Stimulated activated CD8-positive, alpha-beta memory T cell treated with anti-CD3 and anti-CD28 coated beads, Interleukin-4, amount 100 ng/mL, for 1 hour (primary cell): ENCODE results near the gene CLCN7.

Experiments
- DNase-seq, 2 donors: peaks; one replicate each; pipeline ENCODE4 v3.0.0-alpha.2; 2020; ENCODE audit warnings: low read depth in 2 of 2, low spot score in 1 of 2

Gene CLCN7, protein sequence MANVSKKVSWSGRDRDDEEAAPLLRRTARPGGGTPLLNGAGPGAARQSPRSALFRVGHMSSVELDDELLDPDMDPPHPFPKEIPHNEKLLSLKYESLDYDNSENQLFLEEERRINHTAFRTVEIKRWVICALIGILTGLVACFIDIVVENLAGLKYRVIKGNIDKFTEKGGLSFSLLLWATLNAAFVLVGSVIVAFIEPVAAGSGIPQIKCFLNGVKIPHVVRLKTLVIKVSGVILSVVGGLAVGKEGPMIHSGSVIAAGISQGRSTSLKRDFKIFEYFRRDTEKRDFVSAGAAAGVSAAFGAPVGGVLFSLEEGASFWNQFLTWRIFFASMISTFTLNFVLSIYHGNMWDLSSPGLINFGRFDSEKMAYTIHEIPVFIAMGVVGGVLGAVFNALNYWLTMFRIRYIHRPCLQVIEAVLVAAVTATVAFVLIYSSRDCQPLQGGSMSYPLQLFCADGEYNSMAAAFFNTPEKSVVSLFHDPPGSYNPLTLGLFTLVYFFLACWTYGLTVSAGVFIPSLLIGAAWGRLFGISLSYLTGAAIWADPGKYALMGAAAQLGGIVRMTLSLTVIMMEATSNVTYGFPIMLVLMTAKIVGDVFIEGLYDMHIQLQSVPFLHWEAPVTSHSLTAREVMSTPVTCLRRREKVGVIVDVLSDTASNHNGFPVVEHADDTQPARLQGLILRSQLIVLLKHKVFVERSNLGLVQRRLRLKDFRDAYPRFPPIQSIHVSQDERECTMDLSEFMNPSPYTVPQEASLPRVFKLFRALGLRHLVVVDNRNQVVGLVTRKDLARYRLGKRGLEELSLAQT

DNA sequence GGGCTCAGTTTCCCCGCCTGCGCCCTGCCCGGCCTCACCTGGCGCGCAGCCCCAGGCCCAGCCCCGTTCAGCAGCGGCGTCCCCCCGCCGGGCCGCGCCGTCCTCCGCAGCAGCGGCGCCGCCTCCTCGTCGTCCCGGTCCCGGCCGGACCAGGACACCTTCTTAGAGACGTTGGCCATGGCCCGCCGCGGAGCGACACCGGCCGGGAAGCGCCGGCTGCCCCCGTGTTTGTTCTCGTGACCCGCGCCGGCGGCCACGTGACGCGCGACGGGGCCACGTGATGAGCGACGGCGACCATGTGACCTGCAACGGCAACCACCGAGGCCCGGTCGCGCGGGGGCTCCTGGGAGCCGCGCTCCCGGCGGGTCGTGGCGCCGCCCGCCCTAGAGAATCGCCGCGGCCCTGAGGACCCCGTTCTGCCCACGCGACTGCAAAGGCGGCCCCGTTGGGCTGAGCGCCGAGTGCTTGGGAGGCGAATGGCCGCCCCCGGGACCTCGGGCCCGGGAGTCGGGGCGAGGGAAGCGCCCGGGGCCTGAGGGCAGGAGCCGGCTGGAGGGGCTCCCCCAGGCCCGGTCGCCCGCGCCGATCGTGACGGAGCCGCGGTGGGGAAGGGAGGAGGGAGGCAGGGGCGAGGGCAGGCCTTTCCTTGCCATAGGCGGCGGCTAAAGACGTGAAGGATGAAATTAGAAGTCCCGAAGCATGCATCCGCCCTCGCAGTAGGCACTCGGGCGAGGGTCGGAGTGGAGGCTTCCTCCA, at the start of gene CLCN7:
Gene CLCN7, minus strand, starts transcription at position 233 of the 756 bp plus-strand sequence. Its CDS starts 54 bp downstream, at position 179.
- peak; percentile 68 to 70 for DNase-seq

DNA sequence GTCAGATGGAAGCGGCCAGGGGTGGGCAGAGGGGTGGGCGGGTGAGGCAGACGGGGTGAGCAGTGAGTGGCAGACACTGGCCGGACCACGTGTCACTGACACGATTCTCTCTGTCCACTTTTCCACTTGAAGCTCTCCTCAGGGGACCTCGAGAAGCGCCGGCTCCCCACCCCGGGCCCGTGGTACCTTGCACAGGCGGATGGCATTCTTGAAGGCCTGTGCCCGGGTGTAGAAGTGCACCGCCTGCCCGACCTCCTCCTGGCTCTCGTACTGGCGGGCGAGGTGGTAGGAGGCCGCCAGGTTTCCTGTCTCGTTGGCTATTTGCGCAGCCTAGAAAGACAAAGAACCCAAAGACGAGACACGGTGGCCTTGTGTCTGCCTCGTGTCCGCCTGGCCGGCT, 49.5 kb upstream of the CLCN7 start:
- DNase-seq: no peak

GRCh38 chr16:1523581-1524245, 48.9 kb upstream of the CLCN7 start:
- no peak for DNase-seq

DNA sequence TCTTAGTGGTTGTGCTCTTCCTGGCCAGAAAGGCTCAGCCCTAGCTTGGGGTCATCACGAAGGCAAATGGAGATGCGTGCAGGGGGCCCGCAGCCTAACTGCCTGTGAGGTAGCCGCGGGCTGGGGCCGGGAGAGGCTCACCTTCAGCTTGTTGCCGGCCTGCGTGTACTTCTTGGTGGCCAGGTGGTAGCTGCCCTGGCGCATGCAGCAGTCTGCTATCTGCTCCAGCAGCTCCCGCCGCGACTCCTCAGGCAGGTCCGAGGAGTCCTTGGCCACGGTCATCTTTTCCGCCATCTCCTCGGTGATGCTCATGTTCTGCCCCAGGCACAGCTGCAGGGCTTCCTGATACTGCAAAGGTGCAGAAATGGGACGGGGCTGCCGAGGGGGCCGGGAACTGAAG, 45.6 kb upstream of the CLCN7 start:
- DNase-seq: no peak

DNA sequence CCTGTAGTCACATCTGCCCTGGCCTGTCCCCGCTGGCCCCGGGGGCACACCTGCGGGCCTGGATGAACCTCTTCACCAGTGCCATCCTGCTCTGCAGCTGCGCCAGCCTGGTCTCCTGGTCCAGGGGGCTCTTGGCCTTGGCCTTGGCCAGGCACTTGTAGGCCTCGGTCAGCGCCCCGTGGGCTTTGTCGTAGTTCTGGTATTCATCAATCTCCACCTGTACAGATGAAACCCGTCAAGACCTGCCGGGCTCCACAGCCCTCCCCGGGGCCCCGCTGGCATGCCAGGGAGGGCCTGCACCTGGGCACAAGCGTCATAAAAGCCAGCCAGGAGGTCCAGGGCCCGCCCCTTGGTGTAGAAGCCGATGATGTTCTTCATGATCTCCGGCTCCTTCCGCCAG, 45.0 kb upstream of the CLCN7 start:
- DNase-seq: no peak

DNA sequence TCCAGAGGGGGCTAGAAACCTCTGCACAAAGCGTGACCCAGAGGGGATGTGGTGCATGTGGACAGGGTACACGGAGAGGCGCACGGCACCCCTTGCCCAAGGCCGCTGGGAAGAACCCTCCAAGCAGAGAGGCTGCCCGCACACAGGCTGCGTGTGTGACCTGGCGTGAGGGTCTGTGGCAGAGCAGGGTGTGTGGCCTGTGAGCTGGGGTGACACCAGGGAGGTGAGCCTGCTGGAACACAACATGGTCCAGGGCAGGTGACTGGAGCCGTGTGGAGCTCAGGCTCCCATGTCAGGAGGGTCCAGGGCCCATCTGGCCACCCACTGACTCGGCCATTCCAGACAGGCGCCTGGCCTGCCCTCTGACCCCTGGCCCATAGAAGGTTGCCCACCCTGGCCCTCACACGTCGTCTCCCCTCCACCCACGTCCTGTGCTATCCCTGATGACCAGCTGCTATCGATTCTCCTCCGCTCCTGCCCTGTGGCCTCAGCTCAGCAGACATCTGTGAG, 43.9 kb upstream of the CLCN7 start:
- no peak for DNase-seq

- no peak for DNase-seq
Observed at GRCh38 chr16:1514507-1514906, 39.7 kb upstream of the CLCN7 start.

- DNase-seq: no peak
Observed at GRCh38 chr16:1512774-1513173, 37.9 kb upstream of the CLCN7 start.

DNA sequence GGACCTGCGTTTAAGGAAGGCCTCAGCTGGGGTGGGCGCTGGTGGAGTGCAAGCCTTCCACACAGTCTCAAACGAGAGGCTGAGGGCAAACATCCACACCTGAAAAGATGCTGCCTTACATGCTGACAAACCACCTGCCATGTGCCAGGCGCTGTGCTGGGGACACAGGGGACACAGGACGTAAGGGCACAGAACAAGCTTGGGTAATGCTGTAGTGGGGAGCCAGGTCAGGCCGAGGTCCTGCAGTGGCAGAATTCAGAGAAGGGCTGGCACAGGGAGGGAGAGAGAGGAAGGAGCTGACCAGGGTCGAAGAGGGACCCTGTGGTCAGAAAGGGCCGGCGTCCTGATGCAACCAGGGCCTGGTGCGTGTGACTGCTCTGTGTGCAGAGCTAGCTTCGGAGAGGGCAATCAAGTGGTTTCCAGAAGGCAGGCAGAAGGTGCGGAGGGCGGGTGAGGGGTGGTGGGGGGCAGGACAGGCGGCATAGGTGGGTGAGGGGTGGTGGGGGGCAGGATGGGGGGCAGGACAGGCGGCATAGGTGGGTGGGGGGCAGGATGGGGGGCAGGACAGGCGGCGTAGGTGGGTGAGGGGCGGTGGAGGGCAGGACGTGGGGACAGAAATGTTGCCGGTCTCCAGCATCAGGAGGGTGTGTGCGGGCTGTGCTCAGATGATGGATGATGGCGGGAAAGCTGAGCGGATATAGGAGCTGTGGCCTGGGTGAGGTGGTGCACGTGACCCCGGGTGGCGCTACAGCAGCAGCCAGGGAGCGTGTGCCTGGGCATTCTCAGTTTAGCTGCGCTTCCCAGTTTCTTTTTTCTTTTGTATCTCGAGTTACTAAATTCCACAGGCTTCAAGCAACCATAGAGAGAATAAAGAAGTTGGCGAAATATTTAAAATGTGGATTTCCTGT, 37.1 kb upstream of the CLCN7 start:
- no peak for DNase-seq

DNA sequence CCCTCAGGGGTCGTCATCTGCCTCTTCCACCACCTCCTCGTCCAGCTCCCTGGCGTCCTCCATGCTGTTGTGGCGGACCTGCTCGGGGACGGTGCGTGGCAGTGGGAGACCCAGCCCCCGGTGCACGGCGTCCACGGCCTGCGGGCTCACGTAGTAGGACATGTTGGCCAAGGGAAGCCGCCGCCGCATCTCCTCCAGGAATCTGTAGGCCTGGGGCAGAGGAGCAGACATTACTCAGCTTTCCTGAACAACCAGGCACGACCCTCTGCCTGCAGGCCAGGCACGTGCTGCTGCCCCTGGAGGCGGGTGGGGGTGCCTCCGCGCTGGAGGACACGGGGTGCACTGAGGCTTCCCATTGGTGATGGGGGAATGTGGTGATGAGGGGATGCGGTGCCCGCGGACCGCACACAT, 36.1 kb upstream of the CLCN7 start:
- no peak for DNase-seq

- DNase-seq: no peak
Observed at GRCh38 chr16:1510272-1510671, 35.4 kb upstream of the CLCN7 start.

DNA sequence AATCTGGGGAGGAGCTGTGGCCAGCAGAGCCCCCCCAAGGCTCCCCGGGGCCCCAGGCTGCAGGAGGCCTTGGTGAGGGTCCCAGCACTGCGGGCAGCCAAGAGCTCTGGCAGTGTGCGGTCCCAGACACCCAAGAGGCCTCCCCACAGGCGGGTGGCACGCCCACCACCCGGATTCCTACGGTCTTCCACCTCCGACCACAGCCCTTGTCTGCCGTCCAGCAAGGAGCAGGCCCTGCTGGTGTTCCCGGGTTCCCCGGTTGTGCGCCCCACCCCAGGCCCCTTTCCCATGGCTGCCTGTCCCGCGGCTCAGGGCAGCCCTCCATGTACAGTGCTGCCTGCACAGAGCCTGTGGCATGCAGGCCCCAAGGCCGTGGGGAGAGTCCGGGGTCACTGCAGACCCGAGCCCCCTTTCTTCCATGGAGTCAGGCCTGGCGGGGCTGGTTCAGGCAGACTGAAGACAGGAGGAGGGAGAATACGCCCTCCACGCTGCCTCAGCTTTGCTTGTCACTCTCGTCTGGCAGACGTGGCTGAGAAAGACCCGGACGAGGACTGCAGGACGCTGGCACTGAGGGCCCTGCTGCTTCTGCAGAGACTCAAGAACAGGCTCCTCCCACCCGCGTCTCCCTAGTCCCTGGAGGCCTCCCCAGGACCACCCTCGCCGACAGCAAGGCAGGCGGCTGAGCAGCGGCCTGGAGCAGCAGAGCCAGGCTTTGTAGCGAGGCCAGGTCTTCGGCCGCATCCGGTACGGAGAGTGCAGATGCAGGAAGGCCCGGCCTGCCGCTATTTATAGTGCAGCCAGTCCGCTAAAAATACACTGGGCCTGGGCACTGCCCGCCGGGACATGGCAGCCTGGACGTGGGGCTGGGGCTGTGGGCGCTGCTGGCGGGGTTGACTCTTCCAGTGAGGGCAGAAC, 34.7 kb upstream of the CLCN7 start:
- no peak for DNase-seq

DNA sequence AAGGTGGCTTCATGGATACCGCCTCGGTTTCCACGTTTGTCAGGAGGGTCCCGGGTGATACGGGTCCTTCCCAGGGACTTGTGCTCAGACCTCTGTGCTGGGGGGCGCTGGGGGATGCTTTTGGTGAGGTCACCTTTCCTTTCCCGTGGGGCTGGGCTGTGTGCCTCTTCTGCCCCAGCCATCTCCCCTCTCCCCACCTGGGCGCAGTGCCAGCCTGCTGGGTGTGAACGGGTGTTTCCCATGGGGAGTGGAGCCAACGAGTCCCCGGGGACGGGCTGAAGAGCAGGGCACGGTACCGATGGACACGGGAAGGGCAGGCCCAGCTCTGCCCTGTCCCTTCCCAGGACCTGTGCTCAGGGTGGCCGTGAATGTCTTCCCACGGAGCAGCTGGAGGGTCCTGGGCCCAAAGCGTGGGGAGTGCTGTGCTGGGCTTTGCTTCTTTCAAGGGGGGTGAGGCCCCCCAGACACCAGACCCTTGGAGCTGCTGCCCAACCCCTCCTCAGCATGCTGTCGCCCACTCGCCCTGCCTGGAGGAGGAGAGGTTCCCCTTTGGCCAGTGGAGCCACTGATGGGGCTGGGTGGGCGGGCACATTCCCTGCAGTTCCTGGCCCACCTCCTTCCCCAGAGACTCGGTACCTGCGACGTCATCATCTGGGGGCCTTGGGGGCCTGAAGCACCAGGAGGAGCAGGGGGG, 33.8 kb upstream of the CLCN7 start:
- DNase-seq: no peak

DNA sequence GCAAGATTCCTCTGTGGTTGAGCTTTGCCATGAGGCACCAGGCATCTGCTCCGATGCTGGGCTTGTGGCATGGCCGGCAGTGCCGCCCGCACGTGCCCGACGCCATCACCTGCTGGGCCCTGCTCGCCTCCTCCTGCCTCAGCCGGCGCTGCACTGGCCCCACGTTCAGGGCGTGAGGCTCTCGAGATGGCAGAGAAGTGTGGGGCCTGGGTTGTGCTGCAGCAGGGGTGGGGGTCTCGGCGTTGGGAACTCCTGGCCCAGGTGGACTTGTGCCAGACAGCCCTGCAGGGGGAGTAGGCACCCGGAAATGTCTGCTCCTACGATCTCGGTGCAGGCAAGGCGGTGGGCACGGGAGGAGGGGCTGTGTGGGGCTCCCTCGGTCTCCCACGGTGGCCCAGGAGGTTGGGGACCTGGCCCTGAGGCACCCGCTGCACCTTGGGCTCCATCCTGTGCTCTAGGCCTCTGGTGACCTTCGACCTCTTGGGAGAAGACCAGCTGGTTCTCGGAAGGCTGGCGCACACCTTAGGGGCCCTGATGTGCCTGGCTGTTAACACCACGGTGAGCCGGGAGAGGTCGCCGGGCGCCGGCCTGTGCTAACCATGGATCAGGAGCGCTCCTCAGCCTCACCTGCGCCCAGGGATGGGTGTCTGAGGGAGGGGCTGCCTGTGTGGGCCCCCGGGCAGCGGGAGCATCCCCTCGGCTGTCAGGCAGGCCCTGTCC, 31.8 kb upstream of the CLCN7 start:
- no peak for DNase-seq

DNA sequence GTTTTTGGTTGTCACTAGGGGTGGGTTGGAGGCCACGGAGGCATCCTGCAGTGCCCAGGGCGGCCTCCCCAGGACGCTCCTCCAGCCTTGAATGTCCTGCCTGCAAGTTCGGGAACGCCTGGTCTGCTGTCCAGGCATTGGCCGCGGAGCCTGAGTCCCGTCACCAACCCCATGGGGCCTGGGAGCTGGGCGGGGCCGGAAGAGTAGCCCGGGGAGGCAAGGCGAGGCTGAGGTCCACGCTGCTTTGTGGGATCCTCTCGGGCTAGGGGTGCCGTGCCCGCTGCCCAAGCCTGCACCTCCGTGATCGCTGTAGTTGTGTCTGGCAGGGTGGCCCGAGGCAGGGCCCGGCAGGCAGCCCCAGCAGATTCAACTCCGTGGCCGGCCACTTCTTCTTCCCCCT, 31.1 kb upstream of the CLCN7 start:
- no peak for DNase-seq

DNA sequence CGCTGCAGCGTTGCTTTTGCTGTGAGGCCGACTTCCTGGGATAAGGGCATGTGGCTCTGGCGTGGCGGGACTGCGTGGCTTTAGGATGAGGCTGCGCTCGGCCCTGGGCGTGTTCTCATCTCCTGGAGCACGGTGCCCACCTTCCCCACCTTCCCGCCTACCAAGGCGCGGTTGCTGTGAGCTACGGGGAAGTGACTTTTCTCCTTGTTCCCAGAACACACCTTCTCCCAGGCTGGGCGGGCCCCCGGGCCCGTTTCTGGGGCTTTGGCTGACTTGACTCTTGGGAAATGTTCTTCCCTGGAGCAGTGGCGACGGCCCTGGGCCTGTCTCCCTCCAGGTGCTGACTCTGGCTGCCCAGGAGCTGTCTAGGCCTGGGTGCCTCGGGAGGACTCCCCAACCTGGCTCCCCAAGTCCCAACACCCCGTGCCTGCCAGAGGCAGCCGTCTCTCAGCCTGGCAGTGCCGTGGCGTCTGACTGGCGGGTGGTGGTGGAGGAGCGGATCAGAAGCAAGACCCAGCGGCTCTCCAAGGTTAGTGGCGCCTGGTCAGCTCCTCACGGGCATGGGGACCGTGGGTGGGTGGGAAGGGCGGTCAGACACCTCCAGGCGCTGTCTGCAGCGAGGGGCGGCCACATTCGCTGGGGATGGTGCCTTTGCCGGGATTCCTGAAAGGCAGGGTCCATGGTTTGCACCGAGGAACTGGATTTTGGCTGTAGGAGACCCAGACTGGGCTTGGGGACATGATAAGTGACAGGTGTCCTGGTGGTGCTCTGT, 30.4 kb upstream of the CLCN7 start:
- DNase-seq: no peak
